CD14-positive monocyte (primary cell): ENCODE results near the gene SH2D2A. TPM values are rescaled to one million over a fixed set of nuclear protein-coding genes. Genes with fewer than 3 reads are reported as not detected.

Experiments used
- DNase-seq, 3 donors: peaks; one replicate each; pipeline ENCODE4 v3.0.0-alpha.2; 2011 to 2022
- H2AFZ ChIP-seq: 2 replicates; pipeline ENCODE4 v1.6.0; 2012; ENCODE audit warnings: mild to moderate bottlenecking, low read depth, low read length, inconsistent platforms; ENCODE audit not compliant: insufficient read depth, poor library complexity, severe bottlenecking
- H3K27ac ChIP-seq, 2 donors: 1 replicate in 1 of 2; 2 replicates in 1 of 2; pipeline ENCODE4 v1.5.1; 2012 to 2013; ENCODE audit warnings: low read length in 2 of 2, control low read depth in 1 of 2, inconsistent platforms in 1 of 2, low read depth in 1 of 2, mild to moderate bottlenecking in 1 of 2
- H3K27me3 ChIP-seq, 2 donors: one replicate each; pipeline versions ENCODE4 v1.6.0 to v1.6.1; 2011 to 2013; ENCODE audit warnings: low read length in 2 of 2; ENCODE audit not compliant: control insufficient read depth in 2 of 2, insufficient read depth in 2 of 2
- H3K36me3 ChIP-seq, 2 donors: replicated peaks in 1 of 2; 1 replicate in 1 of 2; 2 replicates in 1 of 2; pipeline versions ENCODE4 v1.5.1 to v1.6.1; 2012 to 2013; ENCODE audit warnings: low read length in 2 of 2, control low read depth in 1 of 2, inconsistent platforms in 1 of 2, mild to moderate bottlenecking in 1 of 2; ENCODE audit not compliant: insufficient read depth in 2 of 2, control insufficient read depth in 1 of 2
- H3K4me1 ChIP-seq, 2 donors: 1 replicate in 1 of 2; 2 replicates in 1 of 2; pipeline versions ENCODE4 v1.5.1 to v1.6.1; 2012 to 2013; ENCODE audit warnings: low read length in 2 of 2, control low read depth in 1 of 2, inconsistent platforms in 1 of 2, mild to moderate bottlenecking in 1 of 2, moderate library complexity in 1 of 2; ENCODE audit not compliant: insufficient read depth in 2 of 2, control insufficient read depth in 1 of 2
- H3K4me2 ChIP-seq: replicated peaks from 2 replicates; pipeline ENCODE3; 2012; ENCODE audit warnings: low read length, moderate library complexity, mild to moderate bottlenecking; ENCODE audit not compliant: poor library complexity, severe bottlenecking; ENCODE audit errors: extremely low read depth
- H3K4me3 ChIP-seq, 3 experiments: fragments of 200-600 bp in 1 of 3; sonication (generic) in 1 of 3; replicated peaks in 1 of 3; 1 replicate in 2 of 3; 2 replicates in 1 of 3; pipeline ENCODE4 v1.5.1; 2011 to 2013; ENCODE audit warnings: low read length in 3 of 3, mild to moderate bottlenecking in 3 of 3, control low read depth in 2 of 3, low read depth in 2 of 3, inconsistent platforms in 1 of 3, moderate library complexity in 1 of 3
- H3K79me2 ChIP-seq: 2 replicates; pipeline ENCODE4 v1.6.0; 2012; ENCODE audit warnings: mild to moderate bottlenecking, control low read depth, inconsistent platforms, low read length, moderate library complexity; ENCODE audit not compliant: insufficient read depth
- H3K9ac ChIP-seq: 2 replicates; pipeline ENCODE4 v1.6.0; 2017; ENCODE audit warnings: low read length, mild to moderate bottlenecking; ENCODE audit not compliant: insufficient read depth, poor library complexity, severe bottlenecking
- H3K9me3 ChIP-seq, 2 donors: replicated peaks in 1 of 2; 1 replicate in 1 of 2; 2 replicates in 1 of 2; pipeline versions ENCODE4 v1.5.1 to v1.6.1; 2012 to 2013; ENCODE audit warnings: low read length in 2 of 2, control low read depth in 1 of 2; ENCODE audit not compliant: control insufficient read depth in 1 of 2, insufficient read depth in 1 of 2
- H4K20me1 ChIP-seq: 2 replicates; pipeline ENCODE4 v1.6.0; 2012; ENCODE audit warnings: mild to moderate bottlenecking, low read length, control low read depth, moderate library complexity; ENCODE audit not compliant: insufficient read depth
- H3K27ac Mint-ChIP-seq, 7 donors: one replicate each; pipeline ENCODE4 v1.8.0; 2020; ENCODE audit warnings: mild to moderate bottlenecking in 7 of 7, mixed read lengths in 7 of 7, moderate library complexity in 6 of 7, inconsistent platforms in 2 of 7
- H3K27me3 Mint-ChIP-seq, 3 donors: one replicate each; pipeline ENCODE4 v1.8.0; 2021 to 2022; ENCODE audit warnings: low read depth in 3 of 3, mild to moderate bottlenecking in 3 of 3, mixed read lengths in 3 of 3, moderate library complexity in 3 of 3, inconsistent platforms in 1 of 3
- H3K36me3 Mint-ChIP-seq, 2 donors: one replicate each; pipeline ENCODE4 v1.8.0; 2020; ENCODE audit warnings: mixed read lengths in 2 of 2, inconsistent platforms in 1 of 2, mild to moderate bottlenecking in 1 of 2
- H3K4me1 Mint-ChIP-seq: one replicate; pipeline ENCODE4 v1.8.0; 2020; ENCODE audit warnings: mild to moderate bottlenecking, mixed read lengths
- H3K4me3 Mint-ChIP-seq, 2 donors: one replicate each; pipeline ENCODE4 v1.8.0; 2020; ENCODE audit warnings: mild to moderate bottlenecking in 2 of 2, mixed read lengths in 2 of 2, moderate library complexity in 1 of 2
- H3K9me3 Mint-ChIP-seq, 7 donors: one replicate each; pipeline ENCODE4 v1.8.0; 2020 to 2022; ENCODE audit warnings: mixed read lengths in 7 of 7, mild to moderate bottlenecking in 6 of 7, moderate library complexity in 6 of 7, inconsistent platforms in 2 of 7
- CTCF ChIP-seq: fragments of 200-600 bp; IDR thresholded peaks from one replicate; pipeline ENCODE4 v1.8.0; 2022; ENCODE audit warnings: antibody characterized with exemption, mild to moderate bottlenecking
- WGBS: methylation state at CpG from one replicate; pipeline ENCODE4 v1.1.5; 2013; ENCODE audit warnings: missing lambda C conversion rate; ENCODE audit not compliant: insufficient coverage; 5-methylcytosine and 5-hydroxymethylcytosine counted together
- intact Hi-C, 2 donors: fragments of 100-400 bp; cut with micrococcal nuclease; formaldehyde crosslinking; loops; one replicate each; pipeline versions ENCODE4 v1.15.0 to v1.15.1; 2023
- polyA plus RNA-seq, 3 donors: library from polyadenylated mRNA; depleted of rRNA in 1 of 3; unstranded in 2 of 3; stranded (reverse) in 1 of 3; fragments of 300-500 nt in 2 of 3; fragments of >200 nt in 1 of 3; fragmentation: Illumina TruSeq in 2 of 3; gene quantifications; 1 replicate in 2 of 3; 2 replicates in 1 of 3; pipeline ENCODE4 v1.2.3, GENCODE V29; 2012 to 2021

SH2D2A gene
- polyA plus RNA-seq, 3 donors: 0.17 to 0.20 TPM; not detected in 1

GRCh38 chr1:156788136-156788535 is 28.5 kb downstream of the SH2D2A start:
- Histone ChIP-seq H3K4me1 (peaks cover 3 to 4% of the 10 kb centered on the region in 2 donors), H4K20me1 (peaks cover 24% of the 10 kb centered on the region), H3K9ac (no peak overlapping the region), H3K27me3 (no peaks in the 10 kb centered on the region), H3K9me3 (no peaks in the 10 kb centered on the region), H3K4me3 (no peak overlapping the region), H3K27ac (no peak overlapping the region), H3K4me2 (no peak overlapping the region), H3K36me3 (peaks cover 63 to 95% of the 10 kb centered on the region in 2 donors), H3K79me2 (peaks cover 10% of the 10 kb centered on the region), H2AFZ (no peak overlapping the region)
- Mint-ChIP-seq H3K4me1 (peaks cover 12% of the 10 kb centered on the region), H3K36me3 (peaks cover 72 to 90% of the 10 kb centered on the region in 2 donors), H3K27me3 (no peaks in the 10 kb centered on the region), H3K9me3 (no peaks in the 10 kb centered on the region), H3K27ac (no peak overlapping the region), H3K4me3 (no peak overlapping the region)
- intact Hi-C loops: no loop called here
- no CpG with 5 or more reads among the region's 2 CpGs for WGBS
- DNase-seq: no peak
- no peak for TF ChIP-seq CTCF

- Histone ChIP-seq H3K4me2 (no peak overlapping the region), H3K9ac (no peak overlapping the region), H3K9me3 (no peaks in the 10 kb centered on the region), H3K36me3 (peaks cover 62 to 95% of the 10 kb centered on the region in 2 donors), H3K4me3 (no peak overlapping the region), H3K27ac (no peak overlapping the region), H2AFZ (no peak overlapping the region), H3K79me2 (peaks cover 18% of the 10 kb centered on the region), H3K27me3 (no peaks in the 10 kb centered on the region), H4K20me1 (peaks cover 37% of the 10 kb centered on the region), H3K4me1 (peaks cover 3 to 4% of the 10 kb centered on the region in 2 donors)
- no peaks in the 10 kb centered on the region for H3K27me3 Mint-ChIP-seq
- intact Hi-C loops: no loop called here
- H3K4me1 Mint-ChIP-seq: peaks cover 10% of the 10 kb centered on the region
- 5% methylated on average over 10 of the region's 10 CpGs for WGBS
- H3K27ac Mint-ChIP-seq: peak overlapping the region in 4 of 7 donors; percentile 5 to 68 (median 53)
- DNase-seq: no peak
- no peak for TF ChIP-seq CTCF
- H3K9me3 Mint-ChIP-seq: no peaks in the 10 kb centered on the region
- H3K36me3 Mint-ChIP-seq: peaks cover 74 to 92% of the 10 kb centered on the region in 2 donors
- H3K4me3 Mint-ChIP-seq: no peak overlapping the region
These were observed 30.0 kb downstream of the SH2D2A start for GRCh38 chr1:156786640-156787039.
